Measurements from ENCODE around the gene SIPA1L3. TPM values are rescaled to one million over a fixed set of nuclear protein-coding genes. Genes with fewer than 3 reads are reported as not detected.

The SIPA1L3 gene
- total and polyA plus RNA-seq, 2 of the 13 experiments (the other 11 are each of a cell fraction or from before 2014, with no cell fraction given): 5.5 to 7.7 TPM

- 0 out of 2 replicates have a peak, but pooled peaks have one; percentile 18 for TF ChIP-seq ATF1 (CRISPR knock-in tag; IDR thresholded peaks at IDR 0.05)
- peak; percentile 90 for TF ChIP-seq RERE (CRISPR knock-in tag; IDR thresholded peaks at IDR 0.05; ENCODE audit: low read depth)
- peak; percentile 59; the same call in 1 of the 2 replicates for TF ChIP-seq KDM6A (CRISPR knock-in tag; IDR thresholded peaks at IDR 0.05; ENCODE audit: low read depth)
- no peak for TF ChIP-seq BRCA1 (CRISPR knock-in tag; IDR thresholded peaks at IDR 0.05)
- no peak for TF ChIP-seq ZNF451 (CRISPR knock-in tag; IDR thresholded peaks at IDR 0.05)
- TF ChIP-seq ZNF557 (CRISPR knock-in tag; IDR thresholded peaks at IDR 0.05): no peak
- peak; percentile 98 for TF ChIP-seq HHEX (CRISPR knock-in tag; IDR thresholded peaks at IDR 0.05)
- peak; percentile 43; the same call in 1 of the 2 replicates for TF ChIP-seq CEBPG (CRISPR knock-in tag; IDR thresholded peaks at IDR 0.05)
- TF ChIP-seq ARNT2 (CRISPR knock-in tag; IDR thresholded peaks at IDR 0.05; ENCODE audit: low read depth): no peak
- TF ChIP-seq NCOA5 (CRISPR knock-in tag; IDR thresholded peaks at IDR 0.05): no peak
- peak; percentile 98 for TF ChIP-seq TFAP4 (IDR thresholded peaks at IDR 0.05; ENCODE audit: borderline replicate concordance, low read depth)
- peak; percentile 80; the same call in 1 of the 2 replicates for TF ChIP-seq KDM1A (CRISPR knock-in tag; IDR thresholded peaks at IDR 0.05)
- no peak for TF ChIP-seq ZNF800 (CRISPR knock-in tag; IDR thresholded peaks at IDR 0.05)
- 0 out of 2 replicates have a peak, but pooled peaks have one; percentile 23 for TF ChIP-seq THAP11 (CRISPR knock-in tag; IDR thresholded peaks at IDR 0.05)
- TF ChIP-seq ZNF572 (CRISPR knock-in tag; IDR thresholded peaks at IDR 0.05): no peak
- TF ChIP-seq TBX3 (IDR thresholded peaks at IDR 0.05; ENCODE audit: borderline replicate concordance): peak; percentile 16; the same call in 1 of the 2 replicates
- TF ChIP-seq ZNF737 (CRISPR knock-in tag; IDR thresholded peaks at IDR 0.05; ENCODE audit: borderline replicate concordance): no peak
- TF ChIP-seq FOXA1 (IDR thresholded peaks at IDR 0.05): no peak
- peak; percentile 95 for TF ChIP-seq FOXA1 (CRISPR knock-in tag; IDR thresholded peaks at IDR 0.05)
- peak; percentile 94 for TF ChIP-seq ZEB1 (IDR thresholded peaks at IDR 0.05; ENCODE audit: insufficient replicate concordance, low read depth)
- no peak for TF ChIP-seq GABPA (IDR thresholded peaks at IDR 0.05; ENCODE audit: low read depth, low read length)
- TF ChIP-seq GABPA (CRISPR knock-in tag; IDR thresholded peaks at IDR 0.05; ENCODE audit: low read depth): no peak
- peak; percentile 17; the same call in 1 of the 2 replicates for TF ChIP-seq PITX1 (CRISPR knock-in tag; IDR thresholded peaks at IDR 0.05)
- TF ChIP-seq SMAD3 (CRISPR knock-in tag; IDR thresholded peaks at IDR 0.05): no peak
- TF ChIP-seq SNRNP70 (IDR thresholded peaks at IDR 0.05; ENCODE audit: low read depth, low read length): no peak
Measured at GRCh38 chr19:38250821-38251563, 344.0 kb downstream of the SIPA1L3 start (continued).
